IMR-90 (cell line): Measurements from ENCODE around the gene PRKAR1B. TPM values are rescaled to one million over a fixed set of nuclear protein-coding genes. Genes with fewer than 3 reads are reported as not detected.

ENCODE experiments used
- ATAC-seq: fragments of 200-7000 bp; cut with Tn5 transposase; 2 replicates; pipeline ENCODE4 v1.9.1; 2020; ENCODE audit warnings: low read depth, mild to moderate bottlenecking, moderate library complexity
- BruUV-seq: library from RNA; stranded (reverse); fragments of 400-500 nt; replicated peaks from 2 replicates; lab custom pipeline; 2021; lab: Mats Ljungman, UMichigan
- CTCF ChIA-PET: fragments of 300-600 bp; formaldehyde crosslinking; extraction: SDS; loops from one replicate; lab custom pipeline; 2021; ENCODE audit warnings: antibody characterized with exemption; lab: Yijun Ruan, JAX
- POLR2A ChIA-PET: fragments of 300-600 bp; sonication (Branson Sonifier 250); formaldehyde crosslinking; loops from one replicate; lab custom pipeline; 2022; ENCODE audit warnings: antibody characterized with exemption; ENCODE audit not compliant: unreplicated experiment; lab: Charles Lee
- DNase-seq: peaks from one replicate; pipeline ENCODE4 v3.0.0; 2013
- H2AFZ ChIP-seq: replicated peaks from 2 replicates; pipeline ENCODE3; 2013; ENCODE audit warnings: low read length, mild to moderate bottlenecking; ENCODE audit not compliant: poor library complexity
- H2AK5ac ChIP-seq: 2 replicates; pipeline ENCODE4 v1.6.1; 2013; ENCODE audit warnings: low read depth, low read length, inconsistent platforms
- H2AK9ac ChIP-seq: replicated peaks from 2 replicates; pipeline ENCODE3; 2013; ENCODE audit warnings: mild to moderate bottlenecking, low read depth, low read length, moderate library complexity; ENCODE audit not compliant: poor library complexity
- H2BK120ac ChIP-seq: 2 replicates; pipeline ENCODE4 v1.6.1; 2013; ENCODE audit warnings: low read depth, low read length, inconsistent platforms
- H2BK15ac ChIP-seq: 3 replicates; pipeline ENCODE4 v1.6.1; 2013; ENCODE audit warnings: low read depth, low read length, inconsistent platforms
- H2BK20ac ChIP-seq: 2 replicates; pipeline ENCODE4 v1.6.1; 2013; ENCODE audit warnings: low read depth, mild to moderate bottlenecking, inconsistent platforms, low read length, moderate library complexity
- H2BK5ac ChIP-seq: 2 replicates; pipeline ENCODE4 v1.6.1; 2013; ENCODE audit warnings: mild to moderate bottlenecking, low read depth, low read length, inconsistent platforms; ENCODE audit not compliant: poor library complexity, severe bottlenecking
- H3K14ac ChIP-seq: replicated peaks from 2 replicates; pipeline ENCODE4 v1.6.1; 2013; ENCODE audit warnings: low read depth, low read length, inconsistent platforms
- H3K18ac ChIP-seq: 2 replicates; pipeline ENCODE4 v1.6.1; 2013; ENCODE audit warnings: low read depth, low read length, control low read depth
- H3K23ac ChIP-seq: 2 replicates; pipeline ENCODE4 v1.6.1; 2013; ENCODE audit warnings: low read depth, low read length, inconsistent platforms
- H3K27ac ChIP-seq: 2 replicates; pipeline ENCODE4 v1.5.1; 2013; ENCODE audit warnings: mild to moderate bottlenecking, control low read depth, low read length; ENCODE audit not compliant: insufficient read depth
- H3K27me3 ChIP-seq: 2 replicates; pipeline ENCODE4 v1.6.1; 2013; ENCODE audit warnings: low read length; ENCODE audit not compliant: control insufficient read depth, insufficient read depth
- H3K36me3 ChIP-seq: 2 replicates; pipeline ENCODE4 v1.6.1; 2013; ENCODE audit warnings: low read length, mixed read lengths; ENCODE audit not compliant: control insufficient read depth, insufficient read depth
- H3K4ac ChIP-seq: 2 replicates; pipeline ENCODE4 v1.6.1; 2013; ENCODE audit warnings: low read depth, low read length, inconsistent platforms
- H3K4me1 ChIP-seq: 2 replicates; pipeline ENCODE4 v1.6.1; 2013; ENCODE audit warnings: low read length, mixed read lengths; ENCODE audit not compliant: control insufficient read depth, insufficient read depth
- H3K4me2 ChIP-seq: 2 replicates; pipeline ENCODE4 v1.6.1; 2013; ENCODE audit warnings: low read depth, mild to moderate bottlenecking, control low read depth, low read length, moderate library complexity
- H3K4me3 ChIP-seq: 2 replicates; pipeline ENCODE4 v1.5.1; 2013; ENCODE audit warnings: low read depth, mild to moderate bottlenecking, control low read depth, low read length, moderate library complexity; ENCODE audit not compliant: insufficient read depth
- H3K56ac ChIP-seq: 2 replicates; pipeline ENCODE4 v1.6.1; 2013; ENCODE audit warnings: low read length, inconsistent platforms; ENCODE audit not compliant: insufficient read depth; ENCODE audit errors: extremely low read depth
- H3K79me1 ChIP-seq, 2 experiments: 2 replicates each; pipeline ENCODE4 v1.6.1; 2013; ENCODE audit warnings: low read length in 2 of 2, inconsistent platforms in 1 of 2, low read depth in 1 of 2
- H3K9ac ChIP-seq: 2 replicates; pipeline ENCODE4 v1.6.1; 2013; ENCODE audit warnings: low read depth, low read length, control low read depth
- H3K9me1 ChIP-seq: 2 replicates; pipeline ENCODE4 v1.6.1; 2013; ENCODE audit warnings: low read length, inconsistent platforms; ENCODE audit not compliant: insufficient read depth
- H3K9me3 ChIP-seq: 2 replicates; pipeline ENCODE4 v1.6.1; 2013; ENCODE audit warnings: low read length; ENCODE audit not compliant: control insufficient read depth, insufficient read depth
- H4K20me1 ChIP-seq: 2 replicates; pipeline ENCODE4 v1.6.1; 2013; ENCODE audit warnings: low read length, inconsistent platforms; ENCODE audit not compliant: insufficient read depth
- H4K5ac ChIP-seq: 2 replicates; pipeline ENCODE4 v1.6.1; 2013; ENCODE audit warnings: mild to moderate bottlenecking, low read depth, low read length, control low read depth
- H4K8ac ChIP-seq, 2 experiments: 2 replicates each; pipeline ENCODE4 v1.6.1; 2013; ENCODE audit warnings: low read depth in 2 of 2, low read length in 2 of 2, control low read depth in 1 of 2, inconsistent platforms in 1 of 2
- H4K91ac ChIP-seq: 2 replicates; pipeline ENCODE4 v1.6.1; 2013; ENCODE audit warnings: low read depth, low read length, inconsistent platforms; ENCODE audit not compliant: insufficient read depth
- BHLHE40 ChIP-seq: fragments of 150-350 bp; IDR thresholded peaks from 2 replicates; pipeline ENCODE4 v1.6.1; 2016; ENCODE audit warnings: mild to moderate bottlenecking, low read depth, low read length
- CEBPB ChIP-seq: IDR thresholded peaks from 2 replicates; pipeline ENCODE4 v1.6.1; 2012; ENCODE audit warnings: low read depth, low read length, improper control_type of control experiment
- CHD1 ChIP-seq: IDR thresholded peaks from 2 replicates; pipeline ENCODE4 v1.6.1; 2012; ENCODE audit warnings: low read depth, low read length, improper control_type of control experiment
- FOS ChIP-seq: fragments of 150-350 bp; IDR thresholded peaks from 2 replicates; pipeline ENCODE4 v1.6.1; 2016; ENCODE audit warnings: low read depth, low read length
- MAFK ChIP-seq: IDR thresholded peaks from 2 replicates; pipeline ENCODE4 v1.6.1; 2012; ENCODE audit warnings: low read depth, low read length, improper control_type of control experiment
- MAZ ChIP-seq: IDR thresholded peaks from 2 replicates; pipeline ENCODE4 v1.6.1; 2012; ENCODE audit warnings: low read depth, mild to moderate bottlenecking, low read length, improper control_type of control experiment, moderate library complexity, borderline replicate concordance
- MXI1 ChIP-seq: IDR thresholded peaks from 2 replicates; pipeline ENCODE4 v1.6.1; 2012; ENCODE audit warnings: low read depth, mild to moderate bottlenecking, low read length, moderate library complexity, borderline replicate concordance
- NFE2L2 ChIP-seq: fragments of 150-350 bp; IDR thresholded peaks from 2 replicates; pipeline ENCODE4 v1.6.1; 2016; ENCODE audit warnings: low read depth, mild to moderate bottlenecking, low read length
- POLR2A ChIP-seq: IDR thresholded peaks from 2 replicates; pipeline ENCODE4 v1.6.1; 2012; ENCODE audit warnings: mild to moderate bottlenecking, low read depth, low read length
- RAD21 ChIP-seq: IDR thresholded peaks from 2 replicates; pipeline ENCODE4 v1.6.1; 2012; ENCODE audit warnings: low read length, improper control_type of control experiment
- RCOR1 ChIP-seq: IDR thresholded peaks from 2 replicates; pipeline ENCODE4 v1.6.1; 2012; ENCODE audit warnings: mild to moderate bottlenecking, low read length, improper control_type of control experiment; ENCODE audit not compliant: insufficient replicate concordance
- RFX5 ChIP-seq: IDR thresholded peaks from 2 replicates; pipeline ENCODE4 v1.8.0; 2012; ENCODE audit warnings: low read depth, mild to moderate bottlenecking, low read length, moderate library complexity
- SMC3 ChIP-seq: fragments of 150-350 bp; IDR thresholded peaks from 2 replicates; pipeline ENCODE4 v1.6.1; 2016; ENCODE audit warnings: low read depth, mild to moderate bottlenecking, antibody characterized with exemption, low read length, moderate library complexity
- WGBS, 2 experiments: methylation state at CpG; one replicate each; pipeline versions ENCODE4 v1.1.5 to v1.1.7; 2013; ENCODE audit warnings: missing lambda C conversion rate in 2 of 2; ENCODE audit not compliant: insufficient read length in 1 of 2; ENCODE audit errors: extremely low coverage in 2 of 2; 5-methylcytosine and 5-hydroxymethylcytosine counted together
- dilution Hi-C: fragments of 300-500 bp; cut with HindIII; formaldehyde crosslinking; loops from one replicate; pipeline ENCODE4 v1.14.3; 2018; ENCODE audit warnings: low sequenced_read_pairs; ENCODE audit not compliant: unreplicated experiment
- in situ Hi-C: fragments of 300-500 bp; cut with MboI; formaldehyde crosslinking; loops from 3 replicates; pipeline ENCODE4 v1.14.3; 2019; ENCODE audit warnings: low sequenced_read_pairs, inconsistent platforms, mixed read lengths
- intact Hi-C: fragments of 100-400 bp; cut with micrococcal nuclease; formaldehyde crosslinking; loops from 2 replicates; pipeline ENCODE4 v1.10.0; 2022
- polyA plus RNA-seq, 3 experiments: library from polyadenylated mRNA; depleted of rRNA; stranded (reverse); fragments of >200 nt; gene quantifications; 2 replicates each; pipeline ENCODE4 v1.2.3, GENCODE V29; 2012; ENCODE audit warnings: low replicate concordance in 1 of 3
- total RNA-seq: library from RNA; depleted of rRNA; stranded (reverse); fragments of >200 nt; gene quantifications from 2 replicates; pipeline ENCODE4 v1.2.3, GENCODE V29; 2012
- TF ChIP-seq, protein P1 (sequence below): fragments of 150-350 bp; IDR thresholded peaks from 2 replicates; pipeline ENCODE4 v1.6.1; 2017; ENCODE audit warnings: mild to moderate bottlenecking, antibody characterized with exemption, low read length, low read depth
- TF ChIP-seq, protein P2 (sequence below): fragments of 150-350 bp; IDR thresholded peaks from 2 replicates; pipeline ENCODE4 v1.6.1; 2016; ENCODE audit warnings: low read depth, mild to moderate bottlenecking, low read length, moderate library complexity, borderline replicate concordance
- TF ChIP-seq, protein P3 (sequence below): conservative IDR thresholded peaks from 2 replicates; pipeline ENCODE4 v1.5.1; 2012; ENCODE audit warnings: mild to moderate bottlenecking, low read depth, low read length, improper control_type of control experiment

PRKAR1B gene
- total and polyA plus RNA-seq, 2 of the 4 experiments (the other 2 are of a cell fraction) = 15.2 to 20.2 TPM

DNA sequence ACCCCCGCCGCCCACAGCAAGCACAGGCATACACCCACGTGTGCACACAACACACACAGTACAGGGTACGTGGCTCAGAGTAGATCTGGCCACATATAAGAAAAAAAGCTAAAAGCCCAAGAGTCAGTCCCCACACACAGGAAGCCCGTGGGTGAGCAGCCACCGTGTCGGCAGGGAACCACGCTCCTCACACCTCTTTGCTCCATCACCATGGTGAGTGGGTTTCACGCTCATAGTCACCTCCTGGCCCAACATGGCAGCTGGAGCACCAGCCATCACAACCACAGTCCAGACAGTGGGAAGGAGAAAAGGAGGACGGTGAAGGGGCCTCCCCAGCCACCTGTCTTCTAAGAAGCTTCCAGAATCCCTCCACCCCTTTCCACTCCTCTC is 131.5 kb downstream of the PRKAR1B start:
- dilution Hi-C loops = no loop called here
- Histone ChIP-seq H3K56ac (no peak overlapping the region), H3K18ac (no peak overlapping the region), H2BK15ac (no peak overlapping the region), H3K4me2 (no peak overlapping the region), H2BK20ac (no peak overlapping the region), H4K20me1 (no peaks in the 10 kb centered on the region), H2BK5ac (no peak overlapping the region), H4K8ac (no peak overlapping the region), H3K4me3 (no peak overlapping the region), H3K9me3 (peaks cover 5% of the 10 kb centered on the region), H3K4me1 (peaks cover 6% of the 10 kb centered on the region; the same call in 1 of the 2 replicates), H3K14ac (no peak overlapping the region), H2AK9ac (no peak overlapping the region), H3K23ac (no peak overlapping the region), H2AFZ (no peak overlapping the region), H4K5ac (no peak overlapping the region), H3K36me3 (no peaks in the 10 kb centered on the region; the same call in 1 of the 2 replicates), H2AK5ac (no peak overlapping the region), H3K4ac (no peak overlapping the region), H3K27ac (no peak overlapping the region), H3K9me1 (no peaks in the 10 kb centered on the region), H2BK120ac (no peak overlapping the region), H3K27me3 (no peaks in the 10 kb centered on the region; the same call in 1 of the 2 replicates), H3K9ac (no peak overlapping the region), H4K91ac (no peak overlapping the region), H3K79me1 (no peaks in the 10 kb centered on the region)
- in situ Hi-C loops = no loop called here
- BruUV-seq = no TSS peak
- intact Hi-C loops = no loop called here
- CTCF ChIA-PET = no interaction called here
- DNase-seq (no peak), ATAC-seq (no peak)
- 93% methylated on average over 3 of the region's 10 CpGs; no CpG with 5 or more reads in 1 of the 2 experiments for WGBS, 2 experiments
- POLR2A ChIA-PET = no interaction called here
- TF ChIP-seq, protein P1, sequence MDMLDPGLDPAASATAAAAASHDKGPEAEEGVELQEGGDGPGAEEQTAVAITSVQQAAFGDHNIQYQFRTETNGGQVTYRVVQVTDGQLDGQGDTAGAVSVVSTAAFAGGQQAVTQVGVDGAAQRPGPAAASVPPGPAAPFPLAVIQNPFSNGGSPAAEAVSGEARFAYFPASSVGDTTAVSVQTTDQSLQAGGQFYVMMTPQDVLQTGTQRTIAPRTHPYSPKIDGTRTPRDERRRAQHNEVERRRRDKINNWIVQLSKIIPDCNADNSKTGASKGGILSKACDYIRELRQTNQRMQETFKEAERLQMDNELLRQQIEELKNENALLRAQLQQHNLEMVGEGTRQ = no peak
- TF ChIP-seq FOS (no peak), BHLHE40 (no peak), CEBPB (no peak), MAFK (no peak), MXI1 (no peak), RFX5 (no peak), CHD1 (no peak), RAD21 (no peak), RCOR1 (no peak), MAZ (no peak), SMC3 (no peak), POLR2A (no peak), NFE2L2 (no peak)
- TF ChIP-seq, protein P2, sequence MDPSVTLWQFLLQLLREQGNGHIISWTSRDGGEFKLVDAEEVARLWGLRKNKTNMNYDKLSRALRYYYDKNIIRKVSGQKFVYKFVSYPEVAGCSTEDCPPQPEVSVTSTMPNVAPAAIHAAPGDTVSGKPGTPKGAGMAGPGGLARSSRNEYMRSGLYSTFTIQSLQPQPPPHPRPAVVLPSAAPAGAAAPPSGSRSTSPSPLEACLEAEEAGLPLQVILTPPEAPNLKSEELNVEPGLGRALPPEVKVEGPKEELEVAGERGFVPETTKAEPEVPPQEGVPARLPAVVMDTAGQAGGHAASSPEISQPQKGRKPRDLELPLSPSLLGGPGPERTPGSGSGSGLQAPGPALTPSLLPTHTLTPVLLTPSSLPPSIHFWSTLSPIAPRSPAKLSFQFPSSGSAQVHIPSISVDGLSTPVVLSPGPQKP = no peak
- TF ChIP-seq, protein P3, sequence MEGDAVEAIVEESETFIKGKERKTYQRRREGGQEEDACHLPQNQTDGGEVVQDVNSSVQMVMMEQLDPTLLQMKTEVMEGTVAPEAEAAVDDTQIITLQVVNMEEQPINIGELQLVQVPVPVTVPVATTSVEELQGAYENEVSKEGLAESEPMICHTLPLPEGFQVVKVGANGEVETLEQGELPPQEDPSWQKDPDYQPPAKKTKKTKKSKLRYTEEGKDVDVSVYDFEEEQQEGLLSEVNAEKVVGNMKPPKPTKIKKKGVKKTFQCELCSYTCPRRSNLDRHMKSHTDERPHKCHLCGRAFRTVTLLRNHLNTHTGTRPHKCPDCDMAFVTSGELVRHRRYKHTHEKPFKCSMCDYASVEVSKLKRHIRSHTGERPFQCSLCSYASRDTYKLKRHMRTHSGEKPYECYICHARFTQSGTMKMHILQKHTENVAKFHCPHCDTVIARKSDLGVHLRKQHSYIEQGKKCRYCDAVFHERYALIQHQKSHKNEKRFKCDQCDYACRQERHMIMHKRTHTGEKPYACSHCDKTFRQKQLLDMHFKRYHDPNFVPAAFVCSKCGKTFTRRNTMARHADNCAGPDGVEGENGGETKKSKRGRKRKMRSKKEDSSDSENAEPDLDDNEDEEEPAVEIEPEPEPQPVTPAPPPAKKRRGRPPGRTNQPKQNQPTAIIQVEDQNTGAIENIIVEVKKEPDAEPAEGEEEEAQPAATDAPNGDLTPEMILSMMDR = no peak
